UCSD-AML1 (cell line): ENCODE results near the gene STK25.
"Not testable (repeated sequence)": the region's sequence is repeated elsewhere in the genome, so short reads cannot be mapped to it uniquely, and the experiment has no call there.

Experiments used
- DNase-seq: peaks from one replicate; lab custom pipeline; 2025; ENCODE audit not compliant: unreplicated experiment; lab: John Stamatoyannopoulos, UW

STK25 gene

DNA sequence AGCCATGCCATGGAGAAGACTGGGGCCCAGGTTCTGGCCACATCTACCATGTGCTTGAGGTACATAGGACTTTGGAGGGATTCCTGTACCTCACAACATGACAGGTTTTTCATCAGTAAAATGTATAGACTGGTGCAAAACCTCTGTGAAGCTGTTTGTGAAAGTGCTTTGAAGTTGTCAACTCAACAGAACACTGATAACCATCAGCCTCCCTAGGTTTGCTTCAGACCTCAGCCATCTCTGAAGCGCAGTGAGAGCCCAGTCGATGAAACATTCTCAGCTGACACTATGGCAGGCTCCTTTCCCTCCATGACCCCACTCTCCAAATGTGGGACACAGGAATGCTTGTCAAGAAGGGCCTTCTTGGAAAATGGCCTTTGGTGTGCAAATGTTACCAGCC lies 38.6 kb downstream of the STK25 start:
- no peak for DNase-seq

DNA sequence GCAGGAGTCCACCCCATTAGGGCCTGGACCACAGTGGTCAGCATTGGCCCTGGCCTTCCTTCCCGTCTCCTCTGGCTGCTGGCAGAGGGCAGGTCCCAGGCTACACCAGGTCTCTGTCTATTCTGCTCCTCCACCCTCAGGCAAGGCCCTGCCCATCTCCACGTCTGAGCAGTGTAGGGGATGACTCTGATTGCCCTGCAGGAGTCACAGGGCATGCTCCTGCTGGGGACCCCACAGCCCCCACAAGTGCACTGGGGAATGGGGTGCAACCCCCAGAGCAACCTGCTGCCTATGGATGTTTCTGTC lies 40.0 kb downstream of the STK25 start:
- no peak for DNase-seq

DNA sequence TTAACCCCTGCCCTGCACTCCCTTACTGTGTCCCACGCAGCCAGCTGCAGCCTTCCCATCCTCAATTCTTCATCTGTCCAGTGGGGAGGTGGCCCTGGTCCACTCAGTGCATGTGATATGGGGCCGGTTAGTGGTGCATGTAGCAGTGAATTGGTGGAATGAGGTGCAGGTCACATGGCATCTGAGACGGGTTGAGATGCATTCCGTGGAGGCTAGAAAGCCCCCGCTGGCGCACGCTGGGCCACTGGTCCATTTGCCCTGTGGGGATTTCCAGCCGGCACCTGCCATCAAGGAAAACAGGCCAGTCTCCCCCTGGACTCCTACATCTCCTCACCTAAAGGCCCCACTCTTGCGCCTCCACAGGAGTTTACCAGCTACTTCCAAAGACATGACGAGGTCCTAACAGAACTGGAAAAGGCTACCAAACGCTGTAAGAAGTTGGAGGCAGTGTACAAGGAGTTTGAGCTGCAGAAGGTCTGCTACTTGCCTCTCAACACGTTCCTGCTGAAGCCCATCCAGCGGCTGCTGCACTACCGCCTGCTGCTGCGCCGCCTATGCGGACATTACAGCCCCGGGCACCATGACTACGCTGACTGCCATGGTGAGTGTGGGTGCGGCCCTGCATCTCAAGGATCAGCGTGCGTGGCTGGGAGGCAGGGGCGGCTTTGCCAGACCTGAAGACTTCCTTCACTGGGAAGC lies 40.5 kb downstream of the STK25 start:
- no peak for DNase-seq

DNA sequence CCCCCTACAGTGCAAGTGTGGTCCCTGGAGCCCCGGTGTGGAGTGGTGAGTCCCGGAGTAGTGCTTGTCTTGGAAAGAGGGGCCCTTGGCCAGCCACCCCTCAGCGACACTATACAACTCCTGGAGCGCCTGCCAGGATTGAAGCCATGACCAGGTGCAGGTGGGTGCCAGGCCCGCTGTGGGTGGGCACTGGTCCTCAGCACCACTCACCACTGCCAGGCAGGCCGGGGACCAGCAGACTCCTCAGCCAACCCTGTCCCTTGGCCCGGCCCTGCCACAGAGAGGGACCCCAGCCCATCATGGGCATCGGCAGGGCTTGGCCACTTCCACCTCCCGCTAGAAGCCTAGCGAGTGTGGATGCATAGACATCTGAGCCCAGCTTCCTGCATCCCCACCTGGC lies 42.2 kb downstream of the STK25 start:
- no peak for DNase-seq

DNA sequence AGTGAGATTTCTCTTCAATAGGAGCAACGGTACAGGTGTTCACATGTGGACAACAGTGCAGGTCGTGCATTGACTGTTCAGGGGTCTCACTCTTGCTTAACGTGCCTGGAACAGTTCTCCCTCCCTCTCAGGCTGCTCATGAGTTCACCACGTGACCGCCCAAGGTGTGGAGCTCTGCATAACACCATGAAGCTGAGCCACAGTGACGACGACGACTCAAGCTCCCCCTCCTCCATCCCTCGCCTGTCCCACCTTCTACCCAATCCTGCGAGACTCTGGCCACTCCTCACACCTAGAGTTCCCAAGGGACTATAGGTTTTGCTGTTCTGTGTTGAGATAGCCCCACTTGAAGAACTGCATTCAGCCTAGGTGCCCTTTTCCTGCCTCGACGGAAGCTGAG lies 42.8 kb downstream of the STK25 start:
- no peak for DNase-seq

DNA sequence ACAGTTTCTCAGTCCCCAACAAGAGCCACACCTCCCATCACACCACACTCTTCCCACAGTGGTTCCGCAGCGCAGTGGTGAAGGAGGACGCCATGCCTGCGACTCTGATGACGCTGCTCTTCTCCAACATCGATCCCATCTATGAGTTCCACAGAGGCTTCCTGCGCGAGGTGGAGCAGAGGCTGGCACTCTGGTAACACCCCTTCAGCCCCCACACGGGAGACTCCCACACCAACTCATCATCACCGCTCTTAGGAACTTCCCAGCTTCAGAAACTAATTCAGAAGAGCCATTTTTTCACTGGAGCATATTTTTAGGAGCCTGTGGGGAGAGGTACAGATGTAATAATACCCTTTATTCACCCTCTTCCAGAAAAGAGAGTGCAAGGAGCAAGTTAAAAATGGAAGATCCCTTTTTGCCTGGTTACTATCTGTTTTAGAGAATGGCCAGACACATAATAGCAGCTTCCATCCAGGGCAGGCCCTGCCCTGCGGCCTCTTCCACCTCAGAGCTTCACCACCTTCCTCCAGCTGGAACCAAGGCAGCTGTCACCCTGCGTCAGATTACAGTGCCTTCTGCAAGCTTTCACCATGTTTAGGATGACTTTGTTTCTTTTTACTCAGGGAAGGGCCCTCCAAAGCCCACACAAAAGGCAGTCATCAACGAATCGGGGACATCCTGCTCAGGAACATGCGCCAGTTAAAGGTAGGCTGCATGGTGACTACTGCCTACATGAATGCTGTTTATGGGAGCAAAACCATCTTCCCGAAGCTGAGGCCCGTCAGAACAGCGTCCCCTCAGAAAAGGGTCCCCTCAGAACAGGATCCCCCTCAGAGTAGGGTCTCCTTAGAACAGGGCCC lies 44.9 kb downstream of the STK25 start:
- DNase-seq = no peak

DNA sequence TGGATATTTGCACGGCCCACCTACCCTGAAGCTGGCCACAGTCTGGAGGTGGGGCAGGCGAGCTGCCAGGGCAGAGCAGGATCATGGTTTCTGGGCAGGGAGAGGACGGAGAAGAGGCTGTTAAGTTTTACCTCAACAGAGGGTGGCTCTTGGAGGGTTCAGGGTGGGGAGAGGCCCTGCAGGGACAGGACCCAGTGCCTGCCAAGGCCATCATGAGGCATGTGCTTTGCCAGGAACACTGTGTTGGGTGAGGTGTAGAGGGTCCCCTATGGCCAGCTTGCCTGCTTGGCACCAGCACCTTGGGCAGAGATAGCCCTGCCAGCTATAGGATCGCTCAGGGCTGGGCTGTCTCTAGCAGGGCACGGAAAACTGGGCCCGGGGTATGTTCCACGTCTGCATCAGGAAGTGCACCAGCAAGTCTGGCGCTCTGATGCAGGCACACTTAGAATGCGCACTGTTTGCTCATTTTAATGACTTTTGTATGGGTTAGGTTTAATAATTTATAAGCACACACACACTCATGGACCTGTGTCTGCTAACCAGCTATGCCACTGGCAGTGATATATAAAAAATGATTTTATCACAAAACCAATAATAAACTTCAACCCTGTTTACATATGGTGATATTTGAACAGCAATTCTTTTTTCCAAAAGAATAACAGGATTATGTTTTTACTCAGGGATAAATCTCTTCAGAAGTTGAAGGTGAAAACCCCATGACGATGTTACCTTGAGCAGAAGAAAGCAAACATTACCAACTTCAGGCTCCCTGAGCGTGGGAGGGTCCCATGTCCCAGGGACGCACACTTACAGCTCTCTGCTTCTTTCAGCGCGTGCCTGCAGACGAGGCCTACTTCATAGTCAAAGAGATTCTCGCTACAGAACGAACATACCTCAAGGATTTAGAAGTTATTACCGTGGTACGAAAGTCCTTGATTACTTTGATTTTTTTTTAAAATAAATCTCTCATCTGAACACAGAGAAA lies 46.4 kb downstream of the STK25 start:
- DNase-seq = no peak

DNA sequence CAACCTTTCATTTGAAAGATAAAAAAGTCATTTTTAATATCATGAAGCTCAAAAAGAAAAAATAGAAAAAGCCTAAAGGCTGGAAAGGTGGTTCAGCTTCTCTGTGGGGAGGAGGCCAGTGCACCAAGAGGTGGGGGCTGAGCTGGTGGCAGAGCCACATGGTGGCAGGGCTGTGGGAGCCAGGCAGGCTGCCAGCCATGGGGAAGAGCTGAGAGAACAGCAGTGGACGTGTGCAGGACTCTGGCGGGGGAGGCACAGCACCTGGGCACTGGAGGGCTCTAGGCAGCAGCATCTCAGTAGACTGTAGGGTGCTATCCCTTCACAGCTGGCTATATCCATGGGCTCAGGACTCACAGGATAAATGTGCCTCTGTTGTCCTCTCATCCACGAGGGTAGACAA lies 47.8 kb downstream of the STK25 start:
- no peak for DNase-seq

DNA sequence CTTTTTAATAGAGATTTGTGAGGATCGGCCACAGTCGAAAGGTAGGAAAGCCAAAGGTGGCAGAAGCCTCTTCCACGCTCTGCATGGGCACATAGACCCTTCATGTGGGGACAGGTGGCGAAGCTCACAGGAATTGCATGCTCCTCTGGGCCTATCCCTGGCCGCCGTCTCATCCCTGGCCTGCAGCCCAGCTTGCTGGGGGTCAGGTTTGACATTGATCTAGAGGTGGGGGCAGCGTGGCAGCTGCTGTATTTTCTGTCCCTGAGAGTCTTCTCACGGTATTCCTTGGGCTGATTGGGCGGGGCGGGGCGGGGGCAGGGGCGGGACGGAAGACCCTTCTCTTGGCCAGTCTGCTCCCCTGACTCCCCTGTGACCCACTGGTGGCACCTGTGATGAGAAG lies 48.9 kb downstream of the STK25 start:
- no peak for DNase-seq

DNA sequence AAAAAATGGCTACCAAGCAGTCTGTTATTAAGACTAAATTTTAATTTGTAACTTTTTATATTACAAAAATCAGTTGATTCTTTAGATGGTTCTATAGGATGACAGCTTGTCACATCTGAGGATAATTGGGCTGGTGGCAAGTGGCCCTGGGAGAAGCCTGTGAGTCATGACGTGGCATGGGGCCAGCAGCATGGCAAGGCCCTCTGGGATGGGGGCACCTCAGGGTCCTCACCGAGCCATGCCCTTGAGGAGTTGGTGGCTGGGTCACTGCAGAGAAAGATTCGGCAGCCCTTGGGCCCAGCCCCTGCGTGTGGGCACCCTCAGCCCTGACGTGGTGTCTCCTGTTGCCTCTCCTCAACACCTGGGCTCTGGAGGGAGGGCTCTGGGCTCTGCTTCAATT lies 49.7 kb downstream of the STK25 start:
- no peak for DNase-seq

DNA sequence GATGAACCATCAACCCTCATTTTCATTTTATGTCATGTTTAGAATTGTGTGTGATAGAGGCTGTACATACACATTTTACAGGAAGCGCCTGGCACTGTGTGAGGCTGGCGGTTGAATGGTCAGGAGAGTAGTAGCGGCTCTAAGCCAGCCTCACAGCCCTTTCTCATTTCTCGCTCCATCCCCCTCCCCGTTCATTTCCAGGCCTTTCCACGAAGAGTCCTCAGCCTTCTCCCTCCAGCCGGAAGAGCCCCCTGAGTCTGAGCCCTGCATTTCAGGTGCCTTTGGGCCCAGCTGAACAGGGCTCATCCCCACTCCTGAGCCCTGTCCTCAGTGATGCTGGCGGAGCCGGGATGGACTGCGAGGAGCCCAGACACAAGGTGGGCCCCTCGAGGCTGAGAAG lies 51.8 kb downstream of the STK25 start:
- no peak for DNase-seq

DNA sequence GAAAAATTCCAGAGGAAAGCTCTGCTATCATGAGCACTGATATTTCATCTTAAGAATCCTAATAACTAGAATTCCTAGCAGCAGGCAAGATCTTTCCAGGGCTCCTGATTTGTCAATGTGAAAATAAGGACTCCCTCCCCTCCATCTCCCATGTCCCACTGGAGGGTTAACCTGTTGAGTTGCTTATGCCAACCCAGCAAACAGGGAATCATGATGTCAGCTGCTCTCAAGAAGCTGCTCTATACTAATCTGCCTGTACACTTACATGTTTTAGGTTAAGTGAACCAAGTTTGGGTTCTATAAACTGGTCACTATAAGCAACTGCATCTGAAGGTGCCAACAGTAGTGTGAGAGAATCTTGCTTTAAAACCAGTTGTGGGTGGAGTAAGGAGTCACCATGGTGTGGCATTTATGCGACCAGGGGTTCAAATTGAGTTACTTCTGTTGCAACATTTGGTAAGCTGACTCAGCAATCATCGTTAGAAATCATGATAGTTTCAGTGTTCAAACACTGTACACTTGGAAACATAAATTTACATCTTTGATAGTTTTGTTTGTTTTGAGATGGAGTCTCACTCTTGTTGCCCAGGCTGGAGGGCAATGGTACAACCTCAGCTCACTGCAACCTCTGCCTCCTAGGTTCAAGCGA lies 53.4 kb downstream of the STK25 start:
- no peak for DNase-seq

DNA sequence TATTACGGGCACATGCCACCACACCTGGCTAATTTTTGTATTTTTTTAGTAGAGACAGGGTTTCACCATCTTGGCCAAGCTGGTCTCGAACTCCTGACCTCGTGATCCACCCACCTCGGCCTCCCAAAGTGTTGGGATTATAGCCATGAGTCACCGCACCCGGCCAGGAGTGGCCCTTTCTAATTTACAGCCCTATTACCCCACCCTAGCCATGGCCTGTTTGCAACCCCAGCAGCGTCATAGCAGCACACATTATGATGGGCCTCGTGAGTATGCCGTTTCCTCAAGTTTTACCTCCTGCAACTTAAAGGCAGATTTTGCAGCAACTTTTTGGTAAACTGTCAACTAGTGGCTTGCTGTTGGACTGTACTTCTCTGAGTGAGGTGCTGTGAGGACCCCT lies 54.5 kb downstream of the STK25 start:
- not testable (repeated sequence) for DNase-seq

DNA sequence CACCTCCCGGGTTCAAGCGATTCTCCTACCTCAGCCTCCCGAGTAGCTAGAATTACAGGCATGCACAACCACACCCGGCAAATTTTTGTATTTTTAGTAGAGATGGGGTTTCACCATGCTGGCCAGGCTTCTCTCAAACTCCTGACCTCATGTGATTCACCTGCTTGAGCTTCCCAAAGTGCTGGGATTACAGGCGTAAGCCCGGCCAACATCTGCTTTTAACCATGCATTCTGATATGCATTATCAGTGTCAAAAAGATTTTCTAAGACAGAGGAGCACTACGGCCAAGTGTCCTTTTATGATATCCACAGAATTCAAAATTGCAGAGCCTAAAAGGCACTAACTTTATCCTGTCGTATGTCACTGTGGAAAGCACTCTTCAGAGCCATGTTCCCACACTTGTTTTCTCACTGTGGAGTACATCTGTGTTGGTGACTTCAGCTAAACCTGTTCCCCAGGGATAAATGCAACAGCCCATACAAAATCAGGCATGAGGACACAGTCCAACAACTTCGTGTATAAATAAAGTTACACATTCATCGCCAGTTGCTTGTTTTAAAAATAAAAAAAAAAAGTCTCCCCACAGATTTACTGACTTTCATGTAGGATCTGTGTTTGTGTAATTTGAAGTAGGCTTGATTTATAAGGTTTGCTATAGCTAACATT lies 56.4 kb downstream of the STK25 start:
- DNase-seq = no peak

DNA sequence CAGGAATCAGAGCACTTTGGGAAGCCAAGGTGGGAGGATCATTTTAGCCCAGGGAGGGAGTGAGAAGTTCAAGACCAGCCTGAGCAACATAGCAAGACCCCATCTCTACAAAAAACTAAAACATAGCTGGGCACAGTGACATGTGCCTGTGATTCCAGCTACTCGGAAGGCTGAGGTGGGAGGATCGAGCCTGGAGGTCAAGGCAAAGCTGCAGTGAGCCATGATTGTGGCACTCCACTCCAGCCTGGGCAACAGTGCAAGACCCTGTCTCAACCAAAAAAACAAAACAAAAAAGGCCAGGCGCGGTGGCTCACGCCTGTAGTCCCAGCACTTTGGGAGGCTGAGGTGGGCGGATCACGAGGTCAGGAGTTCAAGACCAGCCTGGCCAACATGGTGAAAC lies 58.3 kb downstream of the STK25 start:
- DNase-seq = not testable (repeated sequence)

DNA sequence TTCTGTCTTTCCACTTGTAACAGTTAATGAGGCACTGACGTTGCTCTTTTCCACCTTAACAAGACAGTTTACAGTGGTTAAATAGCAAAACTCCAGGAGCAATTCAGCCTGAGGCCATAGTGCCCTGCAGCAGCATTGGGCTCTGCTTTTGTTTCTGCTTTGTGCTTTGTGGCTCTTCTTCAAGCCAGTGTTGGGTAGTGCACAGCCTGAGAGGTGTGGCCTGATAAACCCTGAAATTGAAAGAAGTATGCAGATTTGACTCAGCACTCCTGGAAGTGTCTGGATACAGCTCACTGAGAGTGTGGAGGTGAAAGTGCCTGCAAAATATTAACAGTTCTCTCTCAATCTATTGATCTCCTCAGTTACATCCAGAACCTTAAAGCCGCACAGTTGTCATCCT lies 63.0 kb downstream of the STK25 start:
- DNase-seq = no peak

DNA sequence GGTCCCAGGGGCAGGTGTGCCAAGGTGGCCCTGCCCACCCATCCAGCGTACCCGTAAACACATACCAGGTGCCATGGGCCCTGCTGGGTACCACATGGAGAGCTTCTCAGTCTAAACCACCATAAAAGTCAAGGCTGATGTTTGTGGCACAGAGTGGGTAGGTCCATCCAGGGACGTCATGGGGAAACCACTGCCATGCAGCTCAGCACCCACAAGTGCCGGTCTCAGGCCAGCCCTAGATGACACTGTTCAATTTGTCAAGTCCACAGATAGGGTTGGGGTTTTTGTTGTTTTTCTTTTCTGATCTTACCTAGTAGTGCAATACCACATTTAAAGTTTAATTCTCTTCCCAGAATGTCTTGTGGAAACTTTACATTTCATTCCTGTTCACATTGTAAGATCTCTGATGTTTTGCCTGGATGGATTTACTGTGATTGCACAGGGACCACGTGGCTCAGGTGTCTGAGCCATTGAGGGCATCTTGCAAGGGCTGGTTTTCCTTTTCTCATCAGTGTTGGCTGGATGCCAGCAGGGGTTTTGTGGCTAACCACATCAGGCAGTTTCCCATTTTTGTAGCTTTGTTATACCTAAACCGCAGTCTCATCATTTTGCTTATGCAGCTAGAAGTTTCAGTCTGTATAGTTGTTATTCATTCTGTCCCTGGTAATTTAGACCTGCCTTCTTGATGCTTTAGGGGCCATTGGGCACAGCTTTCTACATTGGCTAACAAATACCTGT lies 64.7 kb downstream of the STK25 start:
- DNase-seq = peak; percentile 69
